ENCODE measurements around the gene SLC29A1. TPM values are rescaled to one million over a fixed set of nuclear protein-coding genes. Genes with fewer than 3 reads are reported as not detected.

SLC29A1 gene
- total and polyA plus RNA-seq, 2 donors: 16.3 to 80.1 TPM

GRCh38 chr6:44254191-44255104 lies 31.1 kb downstream of the SLC29A1 start:
- H3K36me3 ChIP-seq (ENCODE audit: insufficient read depth): peaks cover 4% of the 10 kb centered on the region

GRCh38 chr6:44255105-44255808 lies 31.9 kb downstream of the SLC29A1 start:
- DNase-seq (ENCODE audit: extremely low spot score): no peak
- H3K36me3 ChIP-seq (ENCODE audit: insufficient read depth): peaks cover 4% of the 10 kb centered on the region
- 73% methylated on average over 16 of the region's 16 CpGs for WGBS
- H3K27ac ChIP-seq (ENCODE audit: low read depth): no peak overlapping the region
- no peak overlapping the region for H3K4me3 ChIP-seq (ENCODE audit: low read depth, low read length)
- no peaks in the 10 kb centered on the region for H3K4me1 ChIP-seq (ENCODE audit: insufficient read depth)

More at GRCh38 chr6:44254191-44255104, 31.1 kb downstream of the SLC29A1 start:
- Histone ChIP-seq H3K4me3 (ENCODE audit: low read depth, low read length) (no peak overlapping the region), H3K27ac (ENCODE audit: low read depth) (no peak overlapping the region), H3K4me1 (ENCODE audit: insufficient read depth) (no peaks in the 10 kb centered on the region)
- 76% methylated on average over 12 of the region's 12 CpGs for WGBS
- DNase-seq (ENCODE audit: extremely low spot score): no peak

GRCh38 chr6:44255871-44256774 lies 32.7 kb downstream of the SLC29A1 start:
- H3K27ac ChIP-seq (ENCODE audit: low read depth): peak overlapping the region; percentile 55
- H3K36me3 ChIP-seq (ENCODE audit: insufficient read depth): peaks cover 4% of the 10 kb centered on the region
- 28% methylated on average over 15 of the region's 15 CpGs for WGBS
- H3K4me1 ChIP-seq (ENCODE audit: insufficient read depth): no peaks in the 10 kb centered on the region
- DNase-seq (ENCODE audit: extremely low spot score): no peak
- H3K4me3 ChIP-seq (ENCODE audit: low read depth, low read length): peak overlapping the region; percentile 65

GRCh38 chr6:44256775-44257024 lies 33.3 kb downstream of the SLC29A1 start:
- H3K4me1 ChIP-seq (ENCODE audit: insufficient read depth): no peaks in the 10 kb centered on the region
- H3K4me3 ChIP-seq (ENCODE audit: low read depth, low read length): peak overlapping the region; percentile 65
- H3K27ac ChIP-seq (ENCODE audit: low read depth): peak overlapping the region; percentile 55
- peaks cover 3% of the 10 kb centered on the region for H3K36me3 ChIP-seq (ENCODE audit: insufficient read depth)
- DNase-seq (ENCODE audit: extremely low spot score): no peak
- WGBS: 1% methylated on average over 12 of the region's 12 CpGs

- under 1% methylated on average over 80 of the region's 80 CpGs for WGBS
- peak; percentile 25 for DNase-seq (ENCODE audit: extremely low spot score)
- H3K36me3 ChIP-seq (ENCODE audit: insufficient read depth): no peaks in the 10 kb centered on the region
- H3K4me3 ChIP-seq (ENCODE audit: low read depth, low read length): peak within 1 kb of the TSS; percentile 65
- H3K27ac ChIP-seq (ENCODE audit: low read depth): peak within 1 kb of the TSS; percentile 55
- no peaks in the 10 kb centered on the region for H3K4me1 ChIP-seq (ENCODE audit: insufficient read depth)
These were observed 33.8 kb downstream of the SLC29A1 start, which contains the start of gene SLC35B2 for GRCh38 chr6:44257025-44257752. Gene SLC35B2, minus strand, starts transcription at chr6:44257528. Its CDS starts 118 bp downstream, at chr6:44257410.

- H3K4me3 ChIP-seq (ENCODE audit: low read depth, low read length): peak overlapping the region; percentile 65
- WGBS: 22% methylated on average over 15 of the region's 15 CpGs
- H3K36me3 ChIP-seq (ENCODE audit: insufficient read depth): no peaks in the 10 kb centered on the region
- no peaks in the 10 kb centered on the region for H3K4me1 ChIP-seq (ENCODE audit: insufficient read depth)
- peak overlapping the region; percentile 46 for H3K27ac ChIP-seq (ENCODE audit: low read depth)
- no peak for DNase-seq (ENCODE audit: extremely low spot score)
These were observed 34.4 kb downstream of the SLC29A1 start for GRCh38 chr6:44257753-44258324.

- DNase-seq (ENCODE audit: extremely low spot score): no peak
- Histone ChIP-seq H3K4me3 (ENCODE audit: low read depth, low read length) (no peak overlapping the region), H3K27ac (ENCODE audit: low read depth) (no peak overlapping the region), H3K4me1 (ENCODE audit: insufficient read depth) (no peaks in the 10 kb centered on the region), H3K36me3 (ENCODE audit: insufficient read depth) (no peaks in the 10 kb centered on the region)
- 87% methylated on average over 9 of the region's 9 CpGs for WGBS
These were observed 35.0 kb downstream of the SLC29A1 start for GRCh38 chr6:44258325-44258863.

- 93% methylated on average over 3 of the region's 3 CpGs for WGBS
- no peak for DNase-seq (ENCODE audit: extremely low spot score)
- H3K4me1 ChIP-seq (ENCODE audit: insufficient read depth): no peaks in the 10 kb centered on the region
These were observed 35.5 kb downstream of the SLC29A1 start for GRCh38 chr6:44258921-44259320.

GRCh38 chr6:44260011-44260410 lies 36.6 kb downstream of the SLC29A1 start:
- Histone ChIP-seq H3K4me3 (ENCODE audit: low read depth, low read length) (no peak overlapping the region), H3K36me3 (ENCODE audit: insufficient read depth) (no peaks in the 10 kb centered on the region), H3K27ac (ENCODE audit: low read depth) (no peak overlapping the region), H3K4me1 (ENCODE audit: insufficient read depth) (no peaks in the 10 kb centered on the region)
- 96% methylated on average over 8 of the region's 8 CpGs for WGBS
- DNase-seq (ENCODE audit: extremely low spot score): no peak

More at GRCh38 chr6:44258921-44259320, 35.5 kb downstream of the SLC29A1 start:
- Histone ChIP-seq H3K4me3 (ENCODE audit: low read depth, low read length) (no peak overlapping the region), H3K27ac (ENCODE audit: low read depth) (no peak overlapping the region), H3K36me3 (ENCODE audit: insufficient read depth) (no peaks in the 10 kb centered on the region)

- H3K4me3 ChIP-seq (ENCODE audit: low read depth, low read length): no peak overlapping the region
- 98% methylated on average over 6 of the region's 6 CpGs for WGBS
- DNase-seq (ENCODE audit: extremely low spot score): no peak
- no peaks in the 10 kb centered on the region for H3K36me3 ChIP-seq (ENCODE audit: insufficient read depth)
- H3K4me1 ChIP-seq (ENCODE audit: insufficient read depth): no peaks in the 10 kb centered on the region
- no peak overlapping the region for H3K27ac ChIP-seq (ENCODE audit: low read depth)
These were observed 37.3 kb downstream of the SLC29A1 start for GRCh38 chr6:44260451-44261297.

- no peaks in the 10 kb centered on the region for H3K36me3 ChIP-seq (ENCODE audit: insufficient read depth)
- WGBS: 95% methylated on average over 8 of the region's 8 CpGs
These were observed 38.2 kb downstream of the SLC29A1 start for GRCh38 chr6:44261581-44261980.

More at GRCh38 chr6:44261581-44261980, 38.2 kb downstream of the SLC29A1 start:
- H3K4me3 ChIP-seq (ENCODE audit: low read depth, low read length): no peak overlapping the region
- H3K4me1 ChIP-seq (ENCODE audit: insufficient read depth): no peaks in the 10 kb centered on the region
- DNase-seq (ENCODE audit: extremely low spot score): no peak
- H3K27ac ChIP-seq (ENCODE audit: low read depth): no peak overlapping the region

Measured in urinary bladder (tissue), 4 donors.